ENCODE measurements around the gene CACNA1C. TPM values are rescaled to one million over a fixed set of nuclear protein-coding genes. Genes with fewer than 3 reads are reported as not detected.

Gene CACNA1C
- total RNA-seq, 2 donors from 2014 or later: 0.84 to 10.2 TPM

DNA sequence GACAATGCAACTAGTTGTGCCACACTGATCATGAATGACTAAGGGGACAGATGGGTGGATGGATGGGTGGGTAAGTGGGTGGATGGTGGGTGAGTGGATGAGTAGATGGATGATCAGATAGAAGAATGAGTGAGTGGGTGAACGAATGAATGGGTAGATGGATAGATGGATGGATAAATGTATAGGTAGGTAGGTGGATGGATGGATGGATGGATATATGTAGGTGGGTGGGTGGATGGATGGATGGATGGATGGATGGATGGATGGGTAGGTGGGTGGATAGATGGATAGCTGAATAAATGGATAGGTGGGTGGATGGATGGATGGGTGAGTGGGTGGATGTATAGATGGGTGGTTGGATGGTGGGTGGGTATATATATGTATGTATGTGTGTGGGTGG is 393.2 kb downstream of the CACNA1C start:
- Histone ChIP-seq H3K27me3 (no peaks in the 10 kb centered on the region), H3K4me3 (no peak overlapping the region), H3K9me3 (no peaks in the 10 kb centered on the region), H3K36me3 (no peaks in the 10 kb centered on the region), H3K27ac (no peak overlapping the region), H3K4me1 (no peaks in the 10 kb centered on the region), H3K9ac (ENCODE audit: low read depth in 2 of 2, low read length in 2 of 2) (no peak overlapping the region)
- intact Hi-C loops (cut with DNase I): no loop called here
- TF ChIP-seq, protein P1, sequence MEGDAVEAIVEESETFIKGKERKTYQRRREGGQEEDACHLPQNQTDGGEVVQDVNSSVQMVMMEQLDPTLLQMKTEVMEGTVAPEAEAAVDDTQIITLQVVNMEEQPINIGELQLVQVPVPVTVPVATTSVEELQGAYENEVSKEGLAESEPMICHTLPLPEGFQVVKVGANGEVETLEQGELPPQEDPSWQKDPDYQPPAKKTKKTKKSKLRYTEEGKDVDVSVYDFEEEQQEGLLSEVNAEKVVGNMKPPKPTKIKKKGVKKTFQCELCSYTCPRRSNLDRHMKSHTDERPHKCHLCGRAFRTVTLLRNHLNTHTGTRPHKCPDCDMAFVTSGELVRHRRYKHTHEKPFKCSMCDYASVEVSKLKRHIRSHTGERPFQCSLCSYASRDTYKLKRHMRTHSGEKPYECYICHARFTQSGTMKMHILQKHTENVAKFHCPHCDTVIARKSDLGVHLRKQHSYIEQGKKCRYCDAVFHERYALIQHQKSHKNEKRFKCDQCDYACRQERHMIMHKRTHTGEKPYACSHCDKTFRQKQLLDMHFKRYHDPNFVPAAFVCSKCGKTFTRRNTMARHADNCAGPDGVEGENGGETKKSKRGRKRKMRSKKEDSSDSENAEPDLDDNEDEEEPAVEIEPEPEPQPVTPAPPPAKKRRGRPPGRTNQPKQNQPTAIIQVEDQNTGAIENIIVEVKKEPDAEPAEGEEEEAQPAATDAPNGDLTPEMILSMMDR (IDR thresholded peaks at IDR 0.05): no peak
- DNase-seq: no peak

DNA sequence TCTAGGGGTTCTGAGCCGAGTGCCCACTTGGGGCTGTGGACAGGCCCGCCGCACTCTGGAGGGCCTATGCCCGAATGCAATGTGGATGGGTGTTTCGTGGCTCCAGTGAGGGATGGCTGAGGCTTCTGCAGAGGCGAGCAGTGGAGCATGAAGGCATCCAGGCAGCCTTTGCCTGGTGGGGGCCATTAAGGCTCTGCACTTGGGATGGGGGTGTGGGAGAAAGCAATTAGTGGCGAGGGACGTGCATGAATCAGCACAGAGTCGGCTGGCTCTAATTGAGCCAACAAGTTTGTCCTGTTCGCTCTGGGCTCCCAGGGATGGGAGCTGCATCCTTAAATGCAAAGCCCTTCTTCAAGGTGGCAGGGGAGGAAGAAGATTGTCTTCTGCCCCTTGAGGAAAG is 395.1 kb downstream of the CACNA1C start:
- Histone ChIP-seq H3K9ac (ENCODE audit: low read depth in 2 of 2, low read length in 2 of 2) (no peak overlapping the region), H3K27ac (no peak overlapping the region), H3K4me1 (no peaks in the 10 kb centered on the region), H3K27me3 (no peaks in the 10 kb centered on the region), H3K4me3 (no peak overlapping the region), H3K9me3 (no peaks in the 10 kb centered on the region), H3K36me3 (no peaks in the 10 kb centered on the region)
- intact Hi-C loops (cut with DNase I): no loop called here
- TF ChIP-seq, protein P1 (IDR thresholded peaks at IDR 0.05): no peak
- no peak for DNase-seq

DNA sequence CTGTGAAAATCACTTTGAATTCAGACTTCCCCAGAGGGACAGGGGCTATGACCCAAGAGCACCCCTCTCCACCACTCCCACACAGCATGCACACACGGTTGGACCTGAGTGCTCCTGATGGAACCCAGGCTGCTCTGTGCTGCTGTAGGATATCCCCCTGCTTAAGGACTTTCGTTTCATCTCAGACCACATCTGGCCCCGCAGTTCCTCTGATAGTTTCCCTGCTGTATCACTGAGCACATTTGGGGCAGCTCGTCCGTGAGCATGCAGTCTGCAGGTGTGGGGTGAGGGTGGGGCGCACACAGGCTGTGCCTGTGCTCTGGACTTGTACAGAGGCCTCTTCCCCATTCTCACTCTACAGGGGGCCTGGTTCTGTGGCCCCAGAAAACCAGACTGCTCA is 396.8 kb downstream of the CACNA1C start:
- Histone ChIP-seq H3K27me3 (no peaks in the 10 kb centered on the region), H3K4me1 (no peaks in the 10 kb centered on the region), H3K9me3 (no peaks in the 10 kb centered on the region), H3K9ac (ENCODE audit: low read depth in 2 of 2, low read length in 2 of 2) (no peak overlapping the region), H3K27ac (no peak overlapping the region), H3K36me3 (no peaks in the 10 kb centered on the region), H3K4me3 (no peak overlapping the region)
- intact Hi-C loops (cut with DNase I): no loop called here
- no peak for DNase-seq
- TF ChIP-seq, protein P1 (IDR thresholded peaks at IDR 0.05): no peak

DNA sequence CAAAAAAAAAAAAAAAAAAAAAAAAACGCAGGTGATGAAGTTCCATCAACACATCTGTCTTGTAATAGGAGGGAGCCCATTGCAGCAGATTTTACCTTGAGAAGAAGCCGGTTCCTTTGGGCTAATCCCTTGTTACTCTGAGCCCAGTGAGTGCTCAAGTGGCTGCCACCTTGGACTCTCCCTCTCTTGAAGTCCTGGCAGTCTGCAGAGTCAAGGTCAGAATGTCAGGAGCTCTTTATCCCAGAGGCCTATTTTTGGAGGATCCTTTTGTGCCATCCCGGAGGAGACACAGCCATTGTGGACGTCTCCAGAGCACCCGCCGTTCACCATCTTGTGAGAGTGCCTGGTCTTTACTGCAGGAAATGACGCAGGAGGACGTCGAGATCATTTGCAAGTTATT is 397.8 kb downstream of the CACNA1C start:
- Histone ChIP-seq H3K27ac (no peak overlapping the region), H3K36me3 (no peaks in the 10 kb centered on the region), H3K4me3 (no peak overlapping the region), H3K27me3 (no peaks in the 10 kb centered on the region), H3K9me3 (no peaks in the 10 kb centered on the region), H3K9ac (ENCODE audit: low read depth in 2 of 2, low read length in 2 of 2) (no peak overlapping the region), H3K4me1 (no peaks in the 10 kb centered on the region)
- TF ChIP-seq, protein P1 (IDR thresholded peaks at IDR 0.05): no peak
- no peak for DNase-seq
- intact Hi-C loops (cut with DNase I): no loop called here

DNA sequence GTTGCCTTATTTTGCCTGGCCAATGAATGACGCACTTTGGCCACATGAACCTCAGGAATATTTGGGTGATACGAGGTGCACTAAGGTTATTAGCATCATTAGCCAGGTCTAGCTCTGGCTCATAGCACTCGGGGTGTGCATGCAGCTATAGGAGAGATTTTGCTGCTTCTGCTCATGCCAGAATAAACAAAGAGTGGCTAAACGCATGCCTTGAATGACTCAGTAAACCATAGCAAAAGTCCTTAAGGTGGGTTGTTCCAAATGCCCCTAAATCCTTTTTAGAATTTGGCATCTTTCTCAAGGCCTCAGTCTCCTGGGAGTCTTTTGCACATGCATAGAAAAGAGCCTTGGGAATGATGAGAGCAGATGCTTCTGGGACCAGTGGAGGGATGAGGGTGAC is 398.2 kb downstream of the CACNA1C start:
- Histone ChIP-seq H3K27ac (no peak overlapping the region), H3K27me3 (no peaks in the 10 kb centered on the region), H3K4me1 (no peaks in the 10 kb centered on the region), H3K9me3 (no peaks in the 10 kb centered on the region), H3K9ac (ENCODE audit: low read depth in 2 of 2, low read length in 2 of 2) (no peak overlapping the region), H3K4me3 (no peak overlapping the region), H3K36me3 (no peaks in the 10 kb centered on the region)
- intact Hi-C loops (cut with DNase I): no loop called here
- no peak for DNase-seq
- TF ChIP-seq, protein P1 (IDR thresholded peaks at IDR 0.05): no peak

DNA sequence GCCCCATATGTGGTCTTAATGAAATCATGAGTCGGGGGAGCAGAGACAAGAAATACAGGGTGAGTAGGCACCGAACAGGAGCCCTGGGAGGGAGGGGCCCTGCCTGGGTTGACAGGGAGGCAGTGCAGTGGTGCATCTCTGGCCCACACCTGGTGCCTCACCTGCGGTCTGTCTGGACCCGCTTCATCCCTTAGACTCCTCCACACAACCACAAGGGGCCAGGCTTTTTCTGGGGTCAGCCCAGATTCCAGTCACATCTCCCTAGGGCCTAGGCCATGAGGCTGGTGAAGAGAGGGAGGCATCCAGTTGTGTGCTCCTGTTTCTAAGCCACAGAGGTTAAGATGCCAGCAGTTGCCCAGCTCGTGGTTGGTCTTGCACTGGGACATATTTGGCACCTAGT is 398.7 kb downstream of the CACNA1C start:
- H3K27ac ChIP-seq: no peak overlapping the region
- DNase-seq: no peak

More for the DNA sequence above, 398.7 kb downstream of the CACNA1C start:
- Histone ChIP-seq H3K9ac (ENCODE audit: low read depth in 2 of 2, low read length in 2 of 2) (no peak overlapping the region), H3K4me1 (no peaks in the 10 kb centered on the region), H3K9me3 (no peaks in the 10 kb centered on the region), H3K27me3 (no peaks in the 10 kb centered on the region), H3K4me3 (no peak overlapping the region), H3K36me3 (no peaks in the 10 kb centered on the region)
- intact Hi-C loops (cut with DNase I): no loop called here
- TF ChIP-seq, protein P1 (IDR thresholded peaks at IDR 0.05): no peak
